B cell (primary cell): ENCODE data around the gene TSC1. TPM values are rescaled to one million over a fixed set of nuclear protein-coding genes. Genes with fewer than 3 reads are reported as not detected.

Source experiments
- ATAC-seq: fragments of 200-7000 bp; cut with Tn5 transposase; one replicate; pipeline ENCODE4 v1.10.0; 2021; ENCODE audit warnings: low read depth, mild to moderate bottlenecking, moderate number of reproducible peaks, moderate library complexity
- CTCF ChIA-PET: fragments of 350-600 bp; sonication (Branson Sonifier 250); formaldehyde crosslinking; loops from one replicate; lab custom pipeline; 2021; ENCODE audit warnings: antibody characterized with exemption, inconsistent platforms; lab: Charles Lee
- POLR2A ChIA-PET: fragments of 350-600 bp; sonication (Branson Sonifier 250); formaldehyde crosslinking; loops from one replicate; lab custom pipeline; 2021; ENCODE audit warnings: antibody characterized with exemption; lab: Charles Lee
- DNase-seq: peaks from one replicate; pipeline ENCODE4 v3.0.0; 2013
- H2AFZ ChIP-seq: 2 replicates; pipeline ENCODE4 v1.6.1; 2012; ENCODE audit warnings: mild to moderate bottlenecking, low read depth, low read length; ENCODE audit not compliant: insufficient read depth, poor library complexity, severe bottlenecking
- H3K27ac ChIP-seq, 2 donors: 1 replicate in 1 of 2; 2 replicates in 1 of 2; pipeline ENCODE4 v1.5.1; 2012 to 2013; ENCODE audit warnings: low read length in 2 of 2, mild to moderate bottlenecking in 2 of 2, moderate library complexity in 1 of 2
- H3K27me3 ChIP-seq, 4 experiments: fragments of 200-600 bp in 1 of 4; sonication (generic) in 1 of 4; replicated peaks in 1 of 4; 1 replicate in 2 of 4; 2 replicates in 2 of 4; pipeline versions ENCODE4 v1.6.1 to v1.7.0; 2013 to 2016; ENCODE audit warnings: low read length in 3 of 4, mild to moderate bottlenecking in 2 of 4, mixed read lengths in 1 of 4, moderate library complexity in 1 of 4; ENCODE audit not compliant: insufficient read depth in 4 of 4, control insufficient read depth in 3 of 4; ENCODE audit errors: control extremely low read depth in 1 of 4
- H3K36me3 ChIP-seq, 2 experiments: replicated peaks in 1 of 2; 1 replicate in 1 of 2; 2 replicates in 1 of 2; pipeline versions ENCODE4 v1.6.1 to v1.7.1; 2013; ENCODE audit warnings: low read length in 1 of 2; ENCODE audit not compliant: insufficient read depth in 2 of 2, control insufficient read depth in 1 of 2; ENCODE audit errors: control extremely low read depth in 1 of 2, extremely low read depth in 1 of 2
- H3K4me1 ChIP-seq, 2 donors: fragments of 200-600 bp in 1 of 2; sonication (generic) in 1 of 2; 1 replicate in 1 of 2; 2 replicates in 1 of 2; pipeline versions ENCODE4 v1.5.1 to v1.6.1; 2013 to 2017; ENCODE audit warnings: low read length in 2 of 2; ENCODE audit not compliant: control insufficient read depth in 2 of 2, insufficient read depth in 2 of 2
- H3K4me2 ChIP-seq: replicated peaks from 2 replicates; pipeline ENCODE3; 2012; ENCODE audit warnings: mild to moderate bottlenecking, low read depth, low read length; ENCODE audit not compliant: poor library complexity, severe bottlenecking
- H3K4me3 ChIP-seq, 5 experiments: fragments of 200-600 bp in 1 of 5; sonication (generic) in 1 of 5; 1 replicate in 3 of 5; 2 replicates in 2 of 5; pipeline versions ENCODE4 v1.5.1 to v1.7.0; 2011 to 2016; ENCODE audit warnings: low read length in 4 of 5, mild to moderate bottlenecking in 4 of 5, low read depth in 2 of 5, control low read depth in 1 of 5, moderate library complexity in 1 of 5; ENCODE audit not compliant: insufficient read depth in 1 of 5; ENCODE audit errors: control extremely low read depth in 1 of 5, extremely low read depth in 1 of 5
- H3K79me2 ChIP-seq: fragments of 200-600 bp; sonication (generic); one replicate; pipeline ENCODE4 v1.6.0; 2016; ENCODE audit warnings: low read length; ENCODE audit not compliant: control insufficient read depth, insufficient read depth
- H3K9ac ChIP-seq: fragments of 200-600 bp; sonication (generic); 2 replicates; pipeline ENCODE4 v1.6.1; 2017; ENCODE audit warnings: mild to moderate bottlenecking, low read length, moderate library complexity
- H3K9me3 ChIP-seq, 3 donors: one replicate each; pipeline versions ENCODE4 v1.6.1 to v1.7.1; 2013; ENCODE audit warnings: low read length in 2 of 3; ENCODE audit not compliant: control insufficient read depth in 2 of 3, insufficient read depth in 1 of 3; ENCODE audit errors: control extremely low read depth in 1 of 3
- H4K20me1 ChIP-seq: 2 replicates; pipeline ENCODE4 v1.6.0; 2012; ENCODE audit warnings: mild to moderate bottlenecking, low read length; ENCODE audit not compliant: insufficient read depth, control insufficient read depth, poor library complexity, severe bottlenecking
- H3K27ac Mint-ChIP-seq: one replicate; pipeline ENCODE4 v1.8.0; 2021; ENCODE audit warnings: mixed read lengths
- H3K27me3 Mint-ChIP-seq: one replicate; pipeline ENCODE4 v1.8.0; 2021; ENCODE audit warnings: mixed read lengths
- H3K4me1 Mint-ChIP-seq: one replicate; pipeline ENCODE4 v1.8.0; 2021; ENCODE audit warnings: mixed read lengths
- H3K4me3 Mint-ChIP-seq: one replicate; pipeline ENCODE4 v1.8.0; 2021; ENCODE audit warnings: mixed read lengths
- H3K9me3 Mint-ChIP-seq: one replicate; pipeline ENCODE4 v1.8.0; 2022; ENCODE audit warnings: mixed read lengths; ENCODE audit not compliant: insufficient read depth
- CTCF ChIP-seq: fragments of 200-600 bp; IDR thresholded peaks from one replicate; pipeline ENCODE4 v1.8.0; 2022; ENCODE audit warnings: antibody characterized with exemption, mild to moderate bottlenecking
- EZH2 ChIP-seq: IDR thresholded peaks from 2 replicates; pipeline ENCODE4 v1.6.1; 2012; ENCODE audit warnings: borderline replicate concordance, low read depth, mild to moderate bottlenecking, moderate library complexity, low read length; ENCODE audit not compliant: insufficient read depth, poor library complexity, severe bottlenecking
- WGBS: methylation state at CpG from one replicate; pipeline ENCODE4 v1.1.5; 2013; ENCODE audit warnings: missing lambda C conversion rate; ENCODE audit not compliant: insufficient coverage; 5-methylcytosine and 5-hydroxymethylcytosine counted together
- intact Hi-C: fragments of 100-400 bp; cut with micrococcal nuclease; formaldehyde crosslinking; loops from one replicate; pipeline ENCODE4 v1.10.0; 2022
- polyA plus RNA-seq: library from polyadenylated mRNA; depleted of rRNA; stranded (reverse); fragments of >200 nt; gene quantifications from 2 replicates; pipeline ENCODE4 v1.2.3, GENCODE V29; 2012
- total RNA-seq, 2 donors: library from RNA; stranded (reverse); fragments of 120-200 nt in 1 of 2; gene quantifications; 1 replicate in 1 of 2; 2 replicates in 1 of 2; pipeline versions ENCODE4 v1.2.3 to v1.2.4, GENCODE V29; 2013 to 2022

TSC1 gene
- total and polyA plus RNA-seq, 2 donors (not counting 1 experiment from before 2014, with no cell fraction given), result 34.4 to 102 TPM

GRCh38 chr9:132965478-132965877, 21.1 kb upstream of the TSC1 start:
- peaks cover 0 to 5% (median 0%) of the 10 kb centered on the region in 4 experiments for H3K27me3 ChIP-seq
- no peaks in the 10 kb centered on the region for H3K79me2 ChIP-seq
- no peak overlapping the region for H3K4me2 ChIP-seq
- H3K36me3 ChIP-seq, result no peaks in the 10 kb centered on the region
- H3K9me3 ChIP-seq, result no peaks in the 10 kb centered on the region
- DNase-seq (peak; percentile 1), ATAC-seq (no peak)
- peaks cover under 1% of the 10 kb centered on the region for H3K4me1 Mint-ChIP-seq
- ChIA-PET POLR2A (no interaction called here), CTCF (no interaction called here)
- H4K20me1 ChIP-seq, result no peaks in the 10 kb centered on the region
- TF ChIP-seq EZH2 (no peak), CTCF (no peak)
- no peak overlapping the region for H2AFZ ChIP-seq
- H3K27ac ChIP-seq, result no peak overlapping the region
- H3K4me3 ChIP-seq, result no peak overlapping the region
- peaks cover 17% of the 10 kb centered on the region for H3K27me3 Mint-ChIP-seq
- no peak overlapping the region for H3K4me3 Mint-ChIP-seq
- H3K9ac ChIP-seq, result no peak overlapping the region
- WGBS, result 99% methylated on average over 7 of the region's 9 CpGs
- intact Hi-C loops, result no loop called here
- no peak overlapping the region for H3K27ac Mint-ChIP-seq
- H3K4me1 ChIP-seq, result peaks cover 0 to 1% of the 10 kb centered on the region in 2 donors
- no peaks in the 10 kb centered on the region for H3K9me3 Mint-ChIP-seq

GRCh38 chr9:132961002-132961401, 16.6 kb upstream of the TSC1 start:
- Histone ChIP-seq H3K79me2 (no peaks in the 10 kb centered on the region), H2AFZ (no peak overlapping the region), H3K4me3 (no peak overlapping the region), H3K4me2 (no peak overlapping the region), H3K9ac (no peak overlapping the region), H3K27me3 (peaks cover 0 to 3% (median 0%) of the 10 kb centered on the region in 4 experiments), H4K20me1 (no peaks in the 10 kb centered on the region), H3K4me1 (no peaks in the 10 kb centered on the region), H3K9me3 (peaks cover 0 to 14% (median 8%) of the 10 kb centered on the region in 3 donors), H3K36me3 (no peaks in the 10 kb centered on the region), H3K27ac (no peak overlapping the region)
- ATAC-seq (no peak), DNase-seq (no peak)
- POLR2A ChIA-PET, result no interaction called here
- H3K4me1 Mint-ChIP-seq, result no peaks in the 10 kb centered on the region
- TF ChIP-seq EZH2, result no peak
- TF ChIP-seq CTCF, result no peak
- peaks cover 32% of the 10 kb centered on the region for H3K27me3 Mint-ChIP-seq
- H3K27ac Mint-ChIP-seq, result no peak overlapping the region
- H3K9me3 Mint-ChIP-seq, result peaks cover 8% of the 10 kb centered on the region
- no CpG with 5 or more reads among the region's 6 CpGs for WGBS
- intact Hi-C loops, result no loop called here
- H3K4me3 Mint-ChIP-seq, result no peak overlapping the region
- CTCF ChIA-PET, result no interaction called here
